GM21381 (cell line): ENCODE measurements around the gene ANKRD17.
"Not testable (repeated sequence)": the region's sequence is repeated elsewhere in the genome, so short reads cannot be mapped to it uniquely, and the experiment has no call there.

ENCODE experiments used
- ATAC-seq: cut with Tn5 transposase; IDR thresholded peaks from one replicate; pipeline ENCODE4 v1.9.1; 2021; ENCODE audit warnings: mild to moderate bottlenecking, moderate library complexity; ENCODE audit not compliant: unreplicated experiment

Gene ANKRD17

DNA sequence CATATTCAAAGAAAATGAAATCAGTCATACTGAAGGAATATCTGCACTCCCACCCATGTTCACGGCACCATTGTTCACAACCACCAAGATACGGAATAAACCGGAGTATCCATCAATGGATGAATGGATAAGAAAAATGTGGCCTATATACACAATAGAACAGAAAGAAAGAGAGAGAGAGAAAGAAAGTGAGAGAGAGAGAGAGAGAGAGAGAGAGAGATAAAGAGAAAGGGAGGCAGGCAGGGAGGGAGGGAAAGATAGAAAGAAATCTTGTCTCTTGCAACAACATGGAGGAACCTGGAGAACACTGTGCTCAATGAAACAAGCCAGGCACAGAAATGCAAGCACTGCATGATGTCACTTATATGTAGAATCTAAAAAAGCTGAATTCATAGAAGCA is 52.4 kb downstream of the ANKRD17 start:
- ATAC-seq = no peak

DNA sequence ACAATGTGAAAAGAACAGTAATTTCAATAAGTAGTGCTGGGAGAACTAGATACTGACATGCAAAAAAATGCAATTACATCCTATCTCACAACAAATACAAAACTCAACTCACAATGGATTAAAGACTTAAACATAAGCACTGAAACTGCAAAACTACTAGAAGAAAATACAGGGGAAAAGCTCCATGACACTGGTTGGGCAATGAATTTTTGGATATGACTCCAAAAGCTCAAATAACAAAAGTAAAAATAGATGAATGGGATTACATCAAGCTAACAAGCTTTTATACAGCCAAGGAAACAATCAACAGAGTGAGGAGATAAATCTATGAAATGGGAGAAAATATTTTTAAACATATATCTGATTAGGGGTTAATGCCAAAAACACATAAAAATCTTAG is 53.1 kb downstream of the ANKRD17 start:
- ATAC-seq = no peak

DNA sequence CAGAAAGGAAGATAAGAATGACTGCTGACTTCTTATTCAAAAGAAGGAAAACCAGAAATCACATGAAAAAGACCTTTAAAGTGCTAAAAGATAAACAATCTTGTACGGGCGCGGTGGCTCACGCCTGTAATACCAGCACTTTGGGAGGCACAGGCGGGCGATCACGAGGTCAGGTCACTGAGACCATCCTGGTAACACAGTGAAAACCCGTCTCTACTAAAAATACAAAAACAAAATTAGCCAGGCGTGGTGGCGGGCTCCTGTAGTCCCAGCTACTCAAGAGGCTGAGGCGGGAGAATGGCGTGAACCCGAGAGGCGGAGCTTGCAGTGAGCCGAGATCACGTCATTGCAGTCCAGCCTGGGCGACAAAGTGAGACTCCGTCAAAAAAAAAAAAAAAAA is 54.6 kb downstream of the ANKRD17 start:
- ATAC-seq = not testable (repeated sequence)

DNA sequence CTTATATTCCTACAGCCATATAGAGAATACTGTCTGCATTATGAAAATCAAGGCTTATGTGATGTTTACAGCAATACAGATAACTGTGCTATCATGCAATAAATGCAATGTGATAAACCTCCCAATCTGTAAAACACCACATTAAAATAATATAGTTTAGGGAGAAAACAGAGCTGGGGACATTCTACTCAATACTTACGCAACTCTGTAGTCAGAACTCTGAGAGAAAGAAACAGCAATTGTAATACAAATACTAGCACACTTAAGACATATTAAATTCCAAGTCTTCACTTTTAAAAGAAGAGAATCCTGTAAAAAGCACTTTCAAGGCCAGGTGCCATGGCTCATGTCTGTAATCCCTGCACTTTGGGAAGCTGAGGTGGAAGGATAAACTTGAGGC is 61.4 kb downstream of the ANKRD17 start:
- ATAC-seq = no peak

DNA sequence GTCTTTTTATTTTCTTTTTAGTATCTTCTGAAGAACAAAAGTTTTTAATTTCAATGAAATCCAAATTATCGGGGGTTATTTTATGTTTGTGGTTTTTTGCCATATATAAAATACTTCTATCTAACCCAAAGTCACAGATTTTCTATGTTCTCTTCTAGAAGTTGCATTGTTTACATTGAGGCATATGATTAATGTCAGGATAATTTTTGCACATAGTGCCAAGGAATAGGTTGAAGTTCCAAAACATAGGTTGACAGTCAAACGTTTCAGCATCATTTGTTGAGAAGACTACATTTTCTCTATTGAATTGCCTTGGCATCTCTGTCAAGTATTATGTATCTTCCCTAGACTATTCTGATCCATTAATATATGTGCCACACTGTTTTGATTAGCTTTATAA is 64.5 kb downstream of the ANKRD17 start:
- no peak for ATAC-seq

DNA sequence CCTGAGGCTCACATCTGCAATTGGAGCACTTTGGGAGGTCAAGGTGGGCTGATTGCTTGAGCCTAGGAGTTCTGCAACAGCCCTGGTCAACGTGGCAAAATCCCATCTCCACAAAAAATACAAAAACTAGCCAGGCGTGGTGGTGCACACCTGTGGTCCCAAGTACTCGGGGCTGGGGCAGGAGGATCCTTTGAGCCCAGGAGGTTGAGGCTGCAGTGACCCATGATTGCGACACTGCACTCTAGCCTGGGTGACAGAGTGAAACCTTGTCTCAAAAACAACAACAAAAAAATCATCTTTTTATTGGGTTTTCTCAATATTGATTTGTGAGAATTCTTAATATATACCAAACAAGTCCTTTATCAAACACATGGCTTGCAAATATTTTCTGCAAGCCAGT is 64.9 kb downstream of the ANKRD17 start:
- no peak for ATAC-seq

DNA sequence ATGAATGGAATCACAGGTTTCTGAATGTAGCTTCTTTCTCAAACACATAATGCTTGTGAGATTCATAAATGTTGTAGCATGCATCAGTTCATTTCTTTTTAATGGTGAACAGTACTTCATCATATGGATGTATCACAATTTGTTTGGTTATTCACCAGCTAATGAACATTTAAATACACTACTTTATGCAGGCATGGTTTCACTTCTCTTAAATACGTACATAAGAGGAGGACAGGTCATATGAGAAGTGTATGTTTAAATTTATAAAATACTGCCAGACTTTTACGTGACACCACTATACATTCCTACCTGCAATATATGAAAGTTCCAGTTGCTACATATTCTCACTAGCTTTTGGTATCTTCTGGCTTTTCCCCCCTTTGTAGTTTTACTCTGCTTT is 65.4 kb downstream of the ANKRD17 start:
- ATAC-seq = peak; percentile 79

DNA sequence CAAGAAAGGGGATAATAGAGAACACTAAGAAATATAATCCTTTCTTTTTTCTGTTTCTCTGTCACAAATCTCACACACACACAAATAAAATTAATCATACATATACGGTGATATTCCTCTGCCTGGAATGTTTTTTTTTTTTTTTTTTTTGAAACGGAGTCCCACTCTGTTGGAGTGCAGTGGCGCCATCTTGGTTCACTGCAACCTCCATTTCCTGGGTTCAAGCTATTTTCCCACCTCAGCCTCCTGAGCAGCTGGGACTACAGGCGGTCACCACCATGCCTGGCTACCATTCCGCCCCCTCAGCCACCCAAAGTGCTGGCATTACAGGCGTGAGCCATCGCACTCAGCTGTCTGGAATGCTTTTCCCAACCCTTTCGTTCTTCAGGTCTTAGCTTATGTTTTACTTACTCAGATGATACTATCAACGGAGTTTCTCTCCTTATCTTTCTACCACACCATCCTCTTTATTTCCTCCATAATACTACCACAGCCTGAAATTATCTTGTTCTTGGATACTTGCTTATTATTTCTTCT is 69.3 kb downstream of the ANKRD17 start:
- ATAC-seq = no peak

DNA sequence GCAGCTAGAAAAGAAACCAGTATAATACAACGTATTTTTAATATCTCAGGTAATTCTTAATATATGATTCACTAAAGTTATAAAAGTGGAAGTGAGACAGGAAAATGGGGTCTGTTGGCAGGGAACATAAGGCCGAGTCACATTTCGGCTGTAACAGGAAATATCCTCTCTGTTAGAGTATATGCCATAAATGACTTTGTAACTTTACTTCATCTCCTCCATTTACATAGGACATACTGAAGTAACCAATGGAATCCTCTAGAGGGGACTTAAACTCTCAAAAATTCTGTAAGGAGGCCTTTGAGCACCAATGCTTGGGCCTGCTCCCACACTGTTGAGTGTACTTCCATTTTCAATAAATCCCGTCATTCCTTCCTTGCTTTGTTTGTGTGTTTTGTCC is 71.3 kb downstream of the ANKRD17 start:
- ATAC-seq = peak; percentile 66

DNA sequence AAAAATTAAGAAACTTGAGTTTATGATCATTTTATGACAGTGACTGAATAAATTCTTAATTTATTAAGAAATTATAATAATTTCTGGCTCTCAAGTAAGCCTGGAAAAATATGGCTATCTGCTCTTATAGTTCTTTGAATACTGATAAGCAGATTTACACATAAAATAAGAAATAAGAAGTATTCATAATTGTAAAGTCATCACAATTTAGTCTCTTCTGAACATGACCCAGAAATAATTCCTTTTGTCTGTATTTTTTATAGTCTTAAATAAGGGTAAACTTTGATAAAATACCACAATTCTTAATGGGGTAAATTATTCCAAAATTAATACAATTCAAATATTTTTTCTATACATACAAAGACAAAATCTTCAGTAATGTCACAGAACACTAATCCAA is 72.7 kb downstream of the ANKRD17 start:
- ATAC-seq = no peak

DNA sequence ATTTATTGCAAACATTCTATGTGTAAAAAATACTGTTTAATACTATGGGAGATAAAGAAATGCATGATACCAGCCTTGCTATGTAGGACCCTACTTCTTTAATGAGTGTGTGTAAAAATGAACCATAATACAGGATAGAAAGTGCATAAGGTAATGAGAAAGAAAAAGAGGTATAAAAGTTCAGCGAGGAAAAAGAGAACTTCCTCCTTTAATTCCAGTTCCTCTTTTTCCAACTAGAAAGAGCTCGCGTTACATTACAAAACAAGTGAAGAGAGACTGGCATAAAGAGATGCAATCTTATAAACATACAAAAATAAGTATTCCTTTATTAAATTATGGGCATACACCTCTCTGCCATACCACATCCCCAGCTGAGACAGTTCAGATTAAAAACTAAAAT is 77.4 kb downstream of the ANKRD17 start:
- ATAC-seq = no peak

DNA sequence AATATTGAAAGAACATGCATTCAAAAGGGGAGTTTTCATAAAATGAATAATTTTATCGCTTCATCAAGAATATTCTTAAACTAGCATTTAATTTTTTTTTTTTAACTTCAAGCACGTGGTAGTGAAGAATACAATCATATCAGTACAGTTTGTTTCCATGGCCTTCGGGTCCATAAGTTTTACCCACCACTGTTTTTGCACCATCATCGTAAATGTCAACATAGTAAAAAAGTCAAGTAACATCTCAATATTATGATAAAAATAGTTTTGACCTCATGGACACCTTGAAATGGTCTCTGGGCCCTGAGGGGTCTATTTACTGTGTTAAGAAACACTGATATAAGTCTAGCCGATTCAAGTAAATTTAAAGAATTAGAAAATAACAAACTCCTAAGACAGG is 80.2 kb downstream of the ANKRD17 start:
- ATAC-seq = no peak

DNA sequence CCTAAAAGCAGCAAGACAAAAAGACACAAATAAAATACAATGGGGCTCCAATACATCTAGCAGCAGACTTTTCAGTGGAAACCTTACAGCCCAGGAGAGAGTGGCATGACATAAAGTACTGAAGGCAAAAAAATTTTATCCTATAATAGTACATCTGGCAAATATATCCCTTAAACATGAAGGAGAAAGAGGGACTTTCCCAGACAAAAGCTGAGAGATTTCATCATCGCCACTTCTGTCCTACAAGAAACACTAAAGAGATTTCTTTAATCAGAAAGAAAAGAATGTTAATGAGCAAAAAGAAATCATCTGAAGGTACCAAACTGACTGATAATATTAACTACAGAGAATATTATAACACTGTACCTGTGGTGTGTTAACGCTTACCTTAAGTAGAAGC is 86.4 kb downstream of the ANKRD17 start:
- no peak for ATAC-seq

DNA sequence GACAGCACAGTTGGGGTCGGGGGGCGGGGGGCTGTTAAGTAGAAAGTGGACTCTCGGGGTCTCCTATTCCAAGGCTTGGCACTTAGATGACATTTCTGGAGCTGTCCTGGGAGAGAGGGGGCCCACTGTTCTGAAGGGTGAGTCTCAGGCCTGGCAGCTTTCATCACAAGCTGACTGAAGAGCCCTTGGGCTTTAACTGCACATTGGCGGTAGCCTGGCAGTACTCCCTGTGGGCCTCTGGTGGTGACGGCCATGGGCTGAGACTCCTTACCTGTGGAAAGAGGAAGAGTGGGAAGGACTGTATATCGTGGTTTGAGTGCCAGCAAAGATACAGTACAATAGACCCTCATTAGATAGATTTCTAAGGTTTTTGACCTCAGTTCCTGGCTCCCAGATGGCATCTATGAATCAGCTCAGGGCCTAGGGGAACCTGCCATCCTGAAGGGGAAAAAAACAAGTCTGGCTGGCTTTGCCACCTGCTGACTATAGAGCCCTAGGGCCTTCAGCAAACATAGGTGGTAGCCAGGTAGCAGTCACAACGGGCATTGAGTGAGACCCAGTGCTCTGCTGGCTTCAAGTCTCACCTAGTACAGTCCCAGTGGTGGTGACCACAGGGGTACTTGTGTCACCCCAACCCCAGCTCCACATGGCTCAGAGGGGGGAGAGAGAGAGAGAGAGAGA is 87.9 kb downstream of the ANKRD17 start:
- no peak for ATAC-seq

DNA sequence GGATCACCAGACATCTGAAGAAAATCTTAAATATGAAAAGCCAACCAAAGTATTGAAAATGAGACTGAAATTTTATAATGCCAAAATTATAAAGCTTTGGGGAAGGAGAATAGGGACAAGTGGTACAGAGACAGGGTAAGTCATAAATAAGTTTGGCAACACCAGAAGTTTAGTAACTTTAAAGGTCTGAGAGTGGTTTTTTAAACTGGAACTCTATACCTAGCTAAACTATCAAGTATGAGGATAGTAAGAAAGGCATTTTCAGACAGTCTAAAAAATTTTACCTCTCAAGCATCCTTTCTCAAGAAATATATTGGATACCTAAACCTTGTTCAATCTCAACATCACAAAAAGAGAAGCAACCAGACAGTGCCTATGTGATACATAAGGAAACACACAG is 92.4 kb downstream of the ANKRD17 start:
- ATAC-seq = no peak

DNA sequence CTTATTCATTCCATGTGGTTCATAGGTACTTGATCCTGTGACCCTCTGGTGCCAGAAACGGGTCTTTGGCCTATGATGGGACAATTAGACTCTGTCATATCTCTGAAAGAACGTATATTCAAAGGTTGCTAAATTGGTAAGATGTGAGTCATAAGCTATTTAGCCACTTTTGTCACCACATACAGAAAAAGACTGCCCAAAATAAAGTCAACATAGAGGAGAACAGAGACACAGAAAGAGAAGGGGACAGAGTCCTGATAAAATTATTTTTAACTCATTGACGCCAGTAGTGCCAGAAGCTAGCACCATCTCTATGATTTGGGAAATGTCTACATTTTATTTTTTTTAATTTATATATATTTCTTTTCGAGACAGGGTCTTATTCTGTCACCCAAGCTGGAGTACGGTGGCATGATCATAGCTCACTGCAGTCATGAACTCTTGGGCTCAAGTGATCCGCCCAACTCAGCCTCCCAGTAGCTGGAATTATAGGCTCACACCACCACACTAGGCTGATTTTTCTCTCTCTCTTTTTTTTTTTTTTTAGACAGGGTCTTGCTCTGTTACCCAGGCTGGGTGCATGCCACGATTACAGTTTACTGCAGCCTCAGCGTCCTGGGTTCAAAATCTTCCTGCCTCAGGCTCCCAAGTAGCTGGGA is 96.9 kb downstream of the ANKRD17 start:
- ATAC-seq = no peak

DNA sequence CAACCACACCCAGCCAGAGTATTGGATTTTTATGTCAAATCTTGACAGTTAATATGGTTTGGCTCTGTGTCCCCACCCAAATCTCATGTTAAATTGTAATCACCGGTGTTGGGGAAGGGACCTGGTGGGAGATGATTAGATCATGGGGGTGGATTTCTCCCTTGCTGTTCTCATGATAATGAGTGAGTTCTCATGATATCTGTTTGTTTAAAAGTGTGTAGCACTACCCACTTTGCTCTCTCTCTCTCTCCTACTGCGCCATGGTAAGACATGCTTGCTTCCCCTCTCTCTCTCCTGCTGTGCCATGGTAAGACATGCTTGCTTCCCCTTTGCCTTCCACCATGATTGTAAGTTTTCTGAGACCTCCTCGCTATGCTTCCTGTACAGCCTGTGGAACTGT is 102.2 kb downstream of the ANKRD17 start:
- no peak for ATAC-seq

DNA sequence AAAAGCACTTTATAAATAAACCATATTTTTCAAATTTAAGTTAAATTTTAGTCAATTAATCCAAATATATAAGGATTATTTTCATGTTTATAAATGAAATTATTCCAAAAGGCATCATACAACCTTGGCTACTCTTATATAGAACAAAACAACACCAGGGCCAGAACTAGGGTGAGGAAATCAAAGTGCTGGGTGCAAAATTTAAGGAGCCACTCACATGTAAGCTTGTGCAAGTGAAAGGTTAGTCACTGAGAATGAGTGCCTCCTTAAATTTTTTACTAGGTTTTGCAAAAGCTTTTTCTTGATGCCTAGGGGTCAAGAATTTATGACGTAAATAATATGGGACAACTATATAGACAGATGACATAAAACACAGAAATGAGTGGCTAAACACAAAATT is 105.7 kb downstream of the ANKRD17 start:
- ATAC-seq = no peak

DNA sequence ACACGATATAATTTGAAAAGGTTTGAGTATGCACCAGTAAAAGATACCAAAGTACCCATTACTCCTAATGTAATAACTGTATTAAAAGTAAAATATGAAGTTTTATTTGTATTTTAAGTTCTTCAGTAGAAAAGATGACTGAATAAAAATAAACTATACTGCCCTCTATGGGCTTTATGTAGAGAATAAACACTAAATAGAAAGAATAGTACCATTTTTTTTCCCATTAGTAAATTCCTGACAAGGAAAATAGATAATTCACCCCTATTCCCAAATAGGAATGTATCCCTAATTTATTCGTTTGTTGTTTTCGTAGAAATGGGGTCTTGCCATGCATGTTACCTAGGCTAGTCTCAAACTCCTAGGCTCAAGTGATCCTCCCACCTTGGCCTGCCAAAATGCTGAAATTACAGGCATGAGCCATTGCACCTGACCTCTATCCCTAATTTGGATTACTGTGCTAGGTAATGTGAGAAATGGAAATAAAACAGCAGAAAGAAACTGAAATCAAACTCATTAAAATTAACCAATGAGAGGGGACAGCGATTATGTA is 115.5 kb downstream of the ANKRD17 start:
- no peak for ATAC-seq

DNA sequence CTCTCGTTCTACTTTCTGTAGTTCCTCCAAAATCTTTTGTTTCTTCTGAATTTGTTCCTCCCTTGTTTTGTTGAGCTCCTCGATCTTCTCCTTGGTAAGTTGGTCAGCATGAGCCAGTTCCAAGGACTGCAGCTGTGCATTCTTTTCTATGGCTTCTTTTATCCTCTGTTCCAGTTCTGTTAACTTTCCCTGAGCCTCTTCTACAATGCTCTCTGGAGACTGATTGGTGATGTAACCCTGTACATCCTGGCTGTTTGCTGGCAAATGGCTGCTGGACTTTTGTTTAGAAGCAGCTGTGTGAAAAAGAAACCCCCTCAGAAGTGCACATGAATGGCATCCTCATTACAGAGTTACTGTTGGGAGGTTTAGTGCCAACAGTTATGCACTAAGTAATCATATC is 118.6 kb downstream of the ANKRD17 start:
- no peak for ATAC-seq

DNA sequence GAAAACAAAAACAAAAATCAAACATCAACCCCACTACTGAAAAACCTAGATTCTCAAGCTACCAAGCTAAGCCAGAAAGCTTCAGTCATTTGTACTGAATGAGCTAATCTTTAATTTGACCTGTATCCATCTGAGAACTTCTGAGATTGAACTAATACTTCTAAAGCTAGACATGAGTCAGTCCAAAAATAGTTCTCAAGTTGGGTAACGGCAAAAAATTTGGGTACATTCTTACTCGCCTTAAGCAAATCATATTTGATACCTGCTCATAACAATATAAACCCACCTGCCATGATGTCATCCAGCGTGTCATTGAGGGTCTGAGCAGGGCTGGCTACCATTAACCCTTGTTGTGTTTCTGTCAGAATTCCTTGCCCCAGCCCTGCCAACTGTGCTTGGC is 119.4 kb downstream of the ANKRD17 start:
- ATAC-seq = no peak

DNA sequence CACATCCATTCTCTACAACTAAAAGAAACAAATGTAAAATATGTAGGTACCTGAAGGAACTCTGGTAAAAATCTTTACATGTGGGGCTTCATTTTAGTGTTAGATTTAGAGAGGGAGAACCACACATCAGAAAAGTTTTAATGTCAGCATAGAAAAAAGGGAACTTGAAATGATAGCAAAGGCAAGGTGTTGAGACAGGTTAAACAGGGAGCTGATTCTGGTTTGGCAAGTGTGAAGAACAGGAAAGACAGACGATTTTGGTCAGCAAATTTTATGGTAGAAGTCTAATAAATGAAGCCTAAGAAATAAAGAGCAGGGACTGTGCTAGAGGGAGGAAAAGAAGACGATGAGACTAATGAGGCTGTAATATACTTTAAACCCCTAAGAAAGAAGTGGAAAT is 121.5 kb downstream of the ANKRD17 start:
- ATAC-seq = no peak
